Right atrium auricular region (tissue), 2 donors: ENCODE data around the gene CCDC198. TPM values are rescaled to one million over a fixed set of nuclear protein-coding genes. Genes with fewer than 3 reads are reported as not detected.

Experiments
- DNase-seq: peaks from one replicate; pipeline ENCODE4 v3.0.0-alpha.2; 2019; ENCODE audit warnings: low spot score
- H3K27ac ChIP-seq, 2 donors: fragments of 200-600 bp; sonication (generic); 1 replicate in 1 of 2; 2 replicates in 1 of 2; pipeline ENCODE4 v1.5.1; 2016 to 2019
- H3K27me3 ChIP-seq, 2 donors: fragments of 200-600 bp; sonication (generic); one replicate each; pipeline versions ENCODE4 v1.5.1 to v1.6.0; 2017 to 2019
- H3K36me3 ChIP-seq: fragments of 200-600 bp; sonication (generic); one replicate; pipeline ENCODE4 v1.5.1; 2016
- H3K4me1 ChIP-seq, 2 donors: fragments of 200-600 bp; sonication (generic); one replicate each; pipeline versions ENCODE4 v1.5.1 to v1.6.0; 2017 to 2019
- H3K4me3 ChIP-seq, 2 donors: fragments of 200-600 bp; sonication (generic); 1 replicate in 1 of 2; 2 replicates in 1 of 2; pipeline ENCODE4 v1.5.1; 2017 to 2019; ENCODE audit warnings: mild to moderate bottlenecking in 1 of 2, moderate library complexity in 1 of 2
- H3K9me3 ChIP-seq, 2 donors: fragments of 200-600 bp; sonication (generic); one replicate each; pipeline ENCODE4 v1.5.1; 2019
- CTCF ChIP-seq, 2 donors: fragments of 200-600 bp; sonication (generic); IDR thresholded peaks; one replicate each; pipeline ENCODE4 v1.5.1; 2019; ENCODE audit warnings: antibody characterized with exemption in 2 of 2
- total RNA-seq, 2 donors: library from RNA; depleted of rRNA; stranded (reverse); fragments of >200 nt; gene quantifications; one replicate each; pipeline ENCODE4 v1.1.0, GENCODE V29; 2016

The CCDC198 gene
- total RNA-seq, 2 donors from 2014 or later, result not detected

- Histone ChIP-seq H3K4me1 (no peaks in the 10 kb centered on the region), H3K9me3 (no peaks in the 10 kb centered on the region), H3K27me3 (no peaks in the 10 kb centered on the region), H3K36me3 (no peaks in the 10 kb centered on the region), H3K4me3 (no peak overlapping the region), H3K27ac (no peak overlapping the region)
- TF ChIP-seq CTCF (IDR thresholded peaks at IDR 0.05), result no peak
- no peak for DNase-seq
These were observed 15.1 kb upstream of the CCDC198 start for GRCh38 chr14:57508756-57509155.

DNA sequence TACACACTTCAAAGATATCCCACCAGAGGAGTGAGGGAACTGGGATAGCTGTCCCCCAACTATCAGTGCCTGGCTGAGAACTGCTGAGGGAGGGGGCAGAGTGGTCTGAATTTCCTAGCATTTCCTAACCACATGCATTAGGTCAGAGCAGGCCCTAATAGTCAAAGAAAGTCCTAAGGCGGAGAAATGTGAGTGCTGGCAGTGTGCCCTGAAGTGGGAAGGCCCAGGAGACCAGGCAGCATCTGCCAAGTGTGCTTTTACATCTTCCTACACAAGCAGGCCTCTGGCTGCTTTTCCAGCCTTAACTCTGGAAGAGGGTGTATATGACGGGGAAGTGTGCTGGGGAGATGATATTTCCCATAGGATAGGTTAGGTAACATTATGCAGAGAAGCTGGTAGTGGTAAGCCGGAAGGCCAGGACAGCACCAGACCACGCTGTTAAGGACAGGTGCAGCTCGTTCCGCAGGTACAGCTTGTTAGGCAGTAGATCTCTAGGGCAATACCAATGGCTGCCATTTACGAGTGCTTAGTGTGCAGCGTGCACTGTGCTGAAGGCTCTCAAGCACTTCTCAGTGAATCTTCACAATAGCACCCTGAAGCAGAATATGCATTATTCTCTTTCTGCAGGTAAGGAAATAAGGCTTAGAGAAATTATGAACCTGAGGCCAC lies 9.1 kb upstream of the CCDC198 start:
- TF ChIP-seq CTCF (IDR thresholded peaks at IDR 0.05), result no peak
- H3K9me3 ChIP-seq, result no peaks in the 10 kb centered on the region
- no peak for DNase-seq
- no peak overlapping the region for H3K4me3 ChIP-seq
- H3K36me3 ChIP-seq, result no peaks in the 10 kb centered on the region
- H3K27ac ChIP-seq, result no peak overlapping the region
- H3K4me1 ChIP-seq, result no peaks in the 10 kb centered on the region
- H3K27me3 ChIP-seq, result no peaks in the 10 kb centered on the region

DNA sequence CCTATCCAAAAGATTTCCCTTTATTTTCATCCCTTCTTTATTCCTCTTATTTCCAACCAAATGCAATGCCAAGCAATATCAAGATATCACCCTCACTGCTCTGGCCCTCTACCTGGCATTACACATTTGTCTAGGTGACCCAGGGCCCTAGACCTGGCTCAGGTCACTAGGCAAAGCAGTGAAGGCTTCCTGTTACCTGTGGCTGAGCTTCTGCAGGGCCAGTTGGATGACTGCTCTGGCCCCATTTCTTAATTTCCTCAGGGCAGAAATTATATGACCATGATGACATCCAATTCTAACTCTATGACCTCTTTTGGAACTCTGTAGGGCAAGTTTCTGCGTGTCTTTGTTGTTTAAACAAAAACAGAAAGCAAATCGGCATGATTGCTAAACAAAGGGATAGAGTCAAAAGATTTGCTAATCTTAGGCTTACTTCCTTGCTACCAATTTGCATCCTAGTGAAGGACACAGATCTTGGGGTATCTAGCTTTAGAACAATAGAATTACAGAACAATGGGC lies 7.4 kb upstream of the CCDC198 start:
- DNase-seq, result no peak
- Histone ChIP-seq H3K36me3 (no peaks in the 10 kb centered on the region), H3K27me3 (no peaks in the 10 kb centered on the region), H3K27ac (no peak overlapping the region), H3K4me1 (no peaks in the 10 kb centered on the region), H3K4me3 (no peak overlapping the region), H3K9me3 (no peaks in the 10 kb centered on the region)
- no peak for TF ChIP-seq CTCF (IDR thresholded peaks at IDR 0.05)

- no peaks in the 10 kb centered on the region for H3K36me3 ChIP-seq
These were observed 5.0 kb upstream of the CCDC198 start for GRCh38 chr14:57498659-57499058.

DNA sequence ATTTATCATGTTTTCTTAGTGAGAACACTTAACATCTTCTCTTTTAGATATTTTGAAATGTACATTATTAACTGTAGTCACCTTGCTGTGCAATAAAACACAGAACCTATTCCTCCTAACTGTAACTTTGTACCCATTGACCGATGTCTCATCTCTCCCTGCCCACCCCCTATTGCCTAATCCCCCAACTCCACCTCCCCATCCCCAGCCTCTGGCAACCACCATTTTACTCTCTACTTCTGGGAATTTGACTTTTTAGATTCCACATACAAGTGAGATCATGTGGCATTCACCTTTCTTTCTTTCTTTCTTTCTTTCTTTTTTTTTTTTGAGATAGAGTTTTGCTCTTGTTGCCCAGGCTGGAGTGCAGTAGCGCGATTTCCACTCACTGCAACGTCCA lies 4.4 kb upstream of the CCDC198 start:
- Histone ChIP-seq H3K27ac (no peak overlapping the region), H3K4me1 (no peaks in the 10 kb centered on the region), H3K9me3 (no peaks in the 10 kb centered on the region), H3K4me3 (no peak overlapping the region), H3K27me3 (no peaks in the 10 kb centered on the region), H3K36me3 (no peaks in the 10 kb centered on the region)
- TF ChIP-seq CTCF (IDR thresholded peaks at IDR 0.05), result no peak
- DNase-seq, result no peak

More at GRCh38 chr14:57498659-57499058, 5.0 kb upstream of the CCDC198 start:
- H3K9me3 ChIP-seq, result no peaks in the 10 kb centered on the region
- no peaks in the 10 kb centered on the region for H3K27me3 ChIP-seq
- DNase-seq, result no peak
- no peak for TF ChIP-seq CTCF (IDR thresholded peaks at IDR 0.05)
- H3K4me3 ChIP-seq, result no peak overlapping the region
- H3K27ac ChIP-seq, result no peak overlapping the region
- no peaks in the 10 kb centered on the region for H3K4me1 ChIP-seq

DNA sequence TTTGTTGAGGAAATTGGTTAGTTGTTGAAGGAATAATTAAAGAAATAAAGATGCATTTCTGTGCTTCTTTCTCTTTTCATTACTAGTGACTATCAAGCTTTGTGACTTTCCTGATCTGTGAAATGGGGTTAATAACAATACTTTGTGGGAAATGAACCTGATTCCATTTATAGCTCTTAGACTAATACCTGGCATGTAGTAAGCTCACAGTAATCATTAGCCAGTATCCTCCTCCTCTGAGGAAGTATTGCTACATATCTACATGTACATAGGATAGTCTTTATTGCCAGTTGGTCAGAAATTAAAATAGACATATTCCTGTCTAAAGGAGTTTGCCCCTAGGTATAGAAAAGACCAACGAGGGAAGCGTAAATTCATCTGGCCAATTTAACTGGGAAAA lies 1.8 kb upstream of the CCDC198 start:
- no peaks in the 10 kb centered on the region for H3K4me1 ChIP-seq
- no peaks in the 10 kb centered on the region for H3K27me3 ChIP-seq
- DNase-seq, result no peak
- H3K27ac ChIP-seq, result no peak overlapping the region
- no peaks in the 10 kb centered on the region for H3K36me3 ChIP-seq
- H3K4me3 ChIP-seq, result no peak overlapping the region
- H3K9me3 ChIP-seq, result no peaks in the 10 kb centered on the region
- TF ChIP-seq CTCF (IDR thresholded peaks at IDR 0.05), result no peak
